ENCODE results near the gene TOP3B.

TOP3B gene

DNA sequence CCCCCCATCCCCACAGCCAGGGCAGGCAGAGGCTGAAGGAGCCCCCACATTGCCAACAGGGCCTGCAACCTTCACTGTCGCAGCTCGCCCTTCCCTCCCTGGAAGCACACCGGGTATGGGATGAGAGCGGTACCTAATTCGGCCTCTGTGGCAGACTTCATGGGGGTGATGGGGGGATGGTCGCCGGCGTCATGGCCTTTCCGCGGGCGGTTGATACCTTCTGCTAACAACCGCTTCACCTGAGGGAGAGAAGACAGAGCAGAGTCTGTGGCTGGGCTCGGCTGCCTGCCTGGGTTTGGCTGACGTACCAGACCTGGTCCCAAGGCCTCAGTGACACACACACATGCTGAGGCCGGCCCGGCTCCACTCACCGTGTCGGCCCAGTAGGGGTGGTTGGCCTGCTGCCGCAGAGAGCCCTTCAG lies 18.8 kb downstream of the TOP3B start:
- Histone ChIP-seq H3K36me3 (ENCODE audit: control insufficient read depth in 1 of 2, insufficient read depth in 2 of 2, low read depth in 1 of 2, low read length in 2 of 2) (peaks cover 94 to 95% of the 10 kb centered on the region in 2 experiments), H4K91ac (ENCODE audit: low read length) (no peak overlapping the region), H3K4me3 (ENCODE audit: insufficient read depth in 1 of 2, low read depth in 1 of 2, low read length in 2 of 2) (no peak overlapping the region), H2BK120ac (ENCODE audit: low read depth, low read length) (no peak overlapping the region), H2AFZ (ENCODE audit: low read depth, low read length) (no peak overlapping the region), H3K4ac (ENCODE audit: low read depth in 1 of 2, low read length in 2 of 2) (no peak overlapping the region), H3K79me1 (replicated peaks; ENCODE audit: low read length, poor library complexity, severe bottlenecking) (peaks cover 8% of the 10 kb centered on the region), H3K9me3 (ENCODE audit: control insufficient read depth, low read length) (no peaks in the 10 kb centered on the region), H3K4me2 (ENCODE audit: low read length, poor library complexity, severe bottlenecking) (no peak overlapping the region), H4K8ac (ENCODE audit: low read length) (no peak overlapping the region), H3K9ac (ENCODE audit: low read length) (no peak overlapping the region), H2BK12ac (ENCODE audit: low read length in 2 of 2) (no peak overlapping the region), H3K27ac (ENCODE audit: low read length, poor library complexity, severe bottlenecking) (no peak overlapping the region), H3K18ac (ENCODE audit: low read depth in 1 of 2, low read length in 2 of 2) (no peak overlapping the region), H3K23ac (ENCODE audit: low read length in 2 of 2) (no peak overlapping the region), H3K14ac (ENCODE audit: low read length in 2 of 2) (no peak overlapping the region), H3K27me3 (ENCODE audit: control insufficient read depth in 1 of 2, insufficient read depth in 1 of 2, low read length in 2 of 2) (no peaks in the 10 kb centered on the region), H2BK15ac (ENCODE audit: low read depth, poor library complexity, severe bottlenecking) (no peak overlapping the region), H2BK5ac (ENCODE audit: low read depth, low read length, poor library complexity, severe bottlenecking) (no peak overlapping the region), H3K4me1 (ENCODE audit: control insufficient read depth, insufficient read depth, low read depth, low read length) (peaks cover 12% of the 10 kb centered on the region), H2AK5ac (ENCODE audit: low read length, severe bottlenecking) (no peak overlapping the region)
- 99% methylated on average over 19 of the region's 19 CpGs for WGBS
- DNase-seq, result no peak

DNA sequence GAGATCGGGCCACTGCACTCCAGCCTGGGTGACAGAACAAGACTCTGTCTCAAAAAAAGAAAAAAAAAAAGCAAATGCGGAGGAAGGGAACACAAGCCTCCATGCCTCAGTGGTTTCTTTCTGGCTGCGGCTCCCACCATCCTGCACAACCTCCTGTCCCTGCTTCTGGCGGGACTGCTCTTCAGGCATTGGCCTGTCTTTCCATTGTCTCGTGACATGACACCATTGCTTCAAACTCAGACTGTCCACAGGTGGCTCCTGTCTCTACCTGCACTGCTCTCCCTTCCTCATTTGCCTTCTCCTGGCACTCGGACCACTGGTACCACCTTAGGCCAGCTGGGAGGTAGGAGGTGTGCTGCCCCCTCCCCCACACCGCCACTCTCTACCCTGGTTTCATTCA lies 19.3 kb downstream of the TOP3B start:
- Histone ChIP-seq H3K4me2 (ENCODE audit: low read length, poor library complexity, severe bottlenecking) (no peak overlapping the region), H3K79me1 (replicated peaks; ENCODE audit: low read length, poor library complexity, severe bottlenecking) (peaks cover 5% of the 10 kb centered on the region), H2BK5ac (ENCODE audit: low read depth, low read length, poor library complexity, severe bottlenecking) (no peak overlapping the region), H3K4me1 (ENCODE audit: control insufficient read depth, insufficient read depth, low read depth, low read length) (peaks cover 14% of the 10 kb centered on the region), H3K27me3 (ENCODE audit: control insufficient read depth in 1 of 2, insufficient read depth in 1 of 2, low read length in 2 of 2) (no peaks in the 10 kb centered on the region), H3K14ac (ENCODE audit: low read length in 2 of 2) (no peak overlapping the region), H3K27ac (ENCODE audit: low read length, poor library complexity, severe bottlenecking) (no peak overlapping the region), H3K18ac (ENCODE audit: low read depth in 1 of 2, low read length in 2 of 2) (no peak overlapping the region), H3K4me3 (ENCODE audit: insufficient read depth in 1 of 2, low read depth in 1 of 2, low read length in 2 of 2) (no peak overlapping the region), H2BK120ac (ENCODE audit: low read depth, low read length) (no peak overlapping the region), H2AK5ac (ENCODE audit: low read length, severe bottlenecking) (no peak overlapping the region), H3K9me3 (ENCODE audit: control insufficient read depth, low read length) (no peaks in the 10 kb centered on the region), H3K36me3 (ENCODE audit: control insufficient read depth in 1 of 2, insufficient read depth in 2 of 2, low read depth in 1 of 2, low read length in 2 of 2) (peaks cover 94 to 95% of the 10 kb centered on the region in 2 experiments), H3K9ac (ENCODE audit: low read length) (no peak overlapping the region), H2BK15ac (ENCODE audit: low read depth, poor library complexity, severe bottlenecking) (no peak overlapping the region), H3K4ac (ENCODE audit: low read depth in 1 of 2, low read length in 2 of 2) (no peak overlapping the region), H2AFZ (ENCODE audit: low read depth, low read length) (no peak overlapping the region), H4K91ac (ENCODE audit: low read length) (no peak overlapping the region), H4K8ac (ENCODE audit: low read length) (no peak overlapping the region), H2BK12ac (ENCODE audit: low read length in 2 of 2) (no peak overlapping the region), H3K23ac (ENCODE audit: low read length in 2 of 2) (no peak overlapping the region)
- no peak for DNase-seq
- 94% methylated on average over 7 of the region's 7 CpGs for WGBS

- H3K4me2 ChIP-seq (ENCODE audit: low read length, poor library complexity, severe bottlenecking), result no peak overlapping the region
- H3K9me3 ChIP-seq (ENCODE audit: control insufficient read depth, low read length), result no peaks in the 10 kb centered on the region
- H3K23ac ChIP-seq (ENCODE audit: low read length in 2 of 2), result no peak overlapping the region
- H3K27ac ChIP-seq (ENCODE audit: low read length, poor library complexity, severe bottlenecking), result no peak overlapping the region
- H2BK120ac ChIP-seq (ENCODE audit: low read depth, low read length), result no peak overlapping the region
- no peak overlapping the region for H4K91ac ChIP-seq (ENCODE audit: low read length)
- no peak overlapping the region for H3K18ac ChIP-seq (ENCODE audit: low read depth in 1 of 2, low read length in 2 of 2)
- H2AFZ ChIP-seq (ENCODE audit: low read depth, low read length), result no peak overlapping the region
- peaks cover 5% of the 10 kb centered on the region for H3K79me1 ChIP-seq (replicated peaks; ENCODE audit: low read length, poor library complexity, severe bottlenecking)
- H2BK5ac ChIP-seq (ENCODE audit: low read depth, low read length, poor library complexity, severe bottlenecking), result no peak overlapping the region
- H4K8ac ChIP-seq (ENCODE audit: low read length), result no peak overlapping the region
- no peak overlapping the region for H3K4me3 ChIP-seq (ENCODE audit: insufficient read depth in 1 of 2, low read depth in 1 of 2, low read length in 2 of 2)
- DNase-seq, result no peak
- H2BK12ac ChIP-seq (ENCODE audit: low read length in 2 of 2), result no peak overlapping the region
- 96% methylated on average over 11 of the region's 11 CpGs for WGBS
- peaks cover 89 to 94% of the 10 kb centered on the region in 2 experiments for H3K36me3 ChIP-seq (ENCODE audit: control insufficient read depth in 1 of 2, insufficient read depth in 2 of 2, low read depth in 1 of 2, low read length in 2 of 2)
- no peak overlapping the region for H3K9ac ChIP-seq (ENCODE audit: low read length)
- no peak overlapping the region for H3K14ac ChIP-seq (ENCODE audit: low read length in 2 of 2)
- no peak overlapping the region for H2AK5ac ChIP-seq (ENCODE audit: low read length, severe bottlenecking)
- no peak overlapping the region for H2BK15ac ChIP-seq (ENCODE audit: low read depth, poor library complexity, severe bottlenecking)
- no peaks in the 10 kb centered on the region for H3K27me3 ChIP-seq (ENCODE audit: control insufficient read depth in 1 of 2, insufficient read depth in 1 of 2, low read length in 2 of 2)
- peaks cover 14% of the 10 kb centered on the region for H3K4me1 ChIP-seq (ENCODE audit: control insufficient read depth, insufficient read depth, low read depth, low read length)
- no peak overlapping the region for H3K4ac ChIP-seq (ENCODE audit: low read depth in 1 of 2, low read length in 2 of 2)
These were observed 20.0 kb downstream of the TOP3B start for GRCh38 chr22:21962655-21962949.

DNA sequence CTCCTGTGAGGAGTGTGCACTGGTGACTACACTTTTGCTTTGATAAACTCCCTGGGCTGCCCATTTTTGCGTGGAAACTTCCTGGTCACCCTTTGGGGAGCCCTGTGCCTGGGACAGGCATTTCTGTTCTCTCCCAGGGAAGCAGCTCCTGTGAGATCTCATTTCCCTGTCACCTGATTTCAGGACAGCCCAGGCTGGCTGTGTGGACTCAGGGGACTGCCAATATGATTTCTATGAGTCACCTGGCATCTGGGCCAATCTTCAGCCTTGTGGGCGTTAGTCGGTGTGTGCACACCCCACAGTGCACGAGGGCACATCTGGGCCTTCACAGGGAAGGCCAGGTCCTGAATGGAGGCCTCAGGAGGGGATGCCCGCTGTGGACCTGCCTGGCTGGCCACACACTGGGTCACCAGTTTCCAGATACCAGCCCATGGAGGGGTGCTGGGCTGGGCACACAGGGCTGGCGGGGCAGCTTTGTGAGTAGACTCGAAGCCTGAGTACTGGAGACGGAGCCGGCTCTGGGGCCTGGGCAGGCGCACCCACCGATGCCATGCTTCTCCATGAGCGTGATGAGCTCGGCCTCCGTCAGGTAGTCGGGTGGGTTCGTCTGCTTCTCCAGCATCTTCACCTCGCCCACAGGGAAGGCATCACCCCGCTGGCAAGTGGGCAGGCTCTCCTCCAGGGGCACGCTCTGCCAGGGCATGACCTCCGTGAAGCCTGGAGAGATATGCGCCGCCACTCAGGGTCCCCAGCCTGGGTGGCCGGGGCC lies 20.5 kb downstream of the TOP3B start:
- Histone ChIP-seq H2BK120ac (ENCODE audit: low read depth, low read length) (no peak overlapping the region), H2AK5ac (ENCODE audit: low read length, severe bottlenecking) (no peak overlapping the region), H3K4me1 (ENCODE audit: control insufficient read depth, insufficient read depth, low read depth, low read length) (peaks cover 14% of the 10 kb centered on the region), H3K36me3 (ENCODE audit: control insufficient read depth in 1 of 2, insufficient read depth in 2 of 2, low read depth in 1 of 2, low read length in 2 of 2) (peaks cover 83 to 89% of the 10 kb centered on the region in 2 experiments), H3K27ac (ENCODE audit: low read length, poor library complexity, severe bottlenecking) (no peak overlapping the region), H2AFZ (ENCODE audit: low read depth, low read length) (no peak overlapping the region), H4K8ac (ENCODE audit: low read length) (no peak overlapping the region), H3K14ac (ENCODE audit: low read length in 2 of 2) (no peak overlapping the region), H3K79me1 (replicated peaks; ENCODE audit: low read length, poor library complexity, severe bottlenecking) (peaks cover 5% of the 10 kb centered on the region), H3K23ac (ENCODE audit: low read length in 2 of 2) (no peak overlapping the region), H3K4ac (ENCODE audit: low read depth in 1 of 2, low read length in 2 of 2) (no peak overlapping the region), H3K4me3 (ENCODE audit: insufficient read depth in 1 of 2, low read depth in 1 of 2, low read length in 2 of 2) (no peak overlapping the region), H2BK12ac (ENCODE audit: low read length in 2 of 2) (no peak overlapping the region), H3K18ac (ENCODE audit: low read depth in 1 of 2, low read length in 2 of 2) (no peak overlapping the region), H3K4me2 (ENCODE audit: low read length, poor library complexity, severe bottlenecking) (no peak overlapping the region), H3K9ac (ENCODE audit: low read length) (peak overlapping the region; percentile 45), H3K27me3 (ENCODE audit: control insufficient read depth in 1 of 2, insufficient read depth in 1 of 2, low read length in 2 of 2) (no peaks in the 10 kb centered on the region), H4K91ac (ENCODE audit: low read length) (no peak overlapping the region), H2BK15ac (ENCODE audit: low read depth, poor library complexity, severe bottlenecking) (no peak overlapping the region), H2BK5ac (ENCODE audit: low read depth, low read length, poor library complexity, severe bottlenecking) (no peak overlapping the region), H3K9me3 (ENCODE audit: control insufficient read depth, low read length) (no peaks in the 10 kb centered on the region)
- WGBS, result 97% methylated on average over 23 of the region's 23 CpGs
- peak; percentile 22 for DNase-seq

Measured in mesenchymal stem cell (in vitro differentiated cells and primary cell).